HG02623 (cell line): ENCODE results near the gene PPP1R15B.

ENCODE experiments used
- ATAC-seq: cut with Tn5 transposase; IDR thresholded peaks from one replicate; pipeline ENCODE4 v1.9.1; 2021; ENCODE audit warnings: moderate library complexity; ENCODE audit not compliant: unreplicated experiment

Gene PPP1R15B

DNA sequence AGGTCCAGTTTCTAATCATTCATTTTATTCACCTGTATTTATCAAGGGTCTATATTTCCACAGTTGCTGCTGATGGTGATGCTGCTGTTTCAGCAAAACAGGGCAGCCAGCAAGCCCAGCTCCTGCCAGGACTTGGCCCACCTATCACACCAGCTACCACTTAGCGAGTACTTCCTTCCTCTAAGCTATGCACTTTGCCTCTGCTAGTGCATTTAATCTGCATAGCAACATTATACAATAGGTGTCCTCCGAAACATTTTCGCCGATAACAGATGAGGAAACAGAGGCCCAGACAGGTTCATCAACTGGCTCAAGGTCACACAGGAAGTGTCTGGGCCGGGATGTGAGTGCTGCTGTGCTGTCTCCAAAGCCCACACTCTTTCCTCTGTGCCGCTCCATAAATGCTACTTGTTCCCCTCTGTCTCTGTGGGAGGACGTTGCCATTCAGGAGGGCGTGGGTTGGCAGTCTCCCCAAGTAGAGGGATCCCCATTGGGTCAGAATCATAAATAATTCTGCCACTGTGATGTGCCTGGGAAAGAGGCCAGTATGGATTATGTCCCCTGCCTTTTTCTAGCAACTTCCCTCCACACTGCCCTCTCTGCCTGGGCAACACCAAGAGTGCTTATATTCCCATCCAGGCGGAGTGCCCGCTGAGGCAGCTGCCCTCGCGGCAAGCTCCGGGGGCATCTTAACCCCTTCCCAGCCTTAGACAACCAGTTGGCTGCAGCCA, 42.5 kb downstream of the PPP1R15B start:
- no peak for ATAC-seq

DNA sequence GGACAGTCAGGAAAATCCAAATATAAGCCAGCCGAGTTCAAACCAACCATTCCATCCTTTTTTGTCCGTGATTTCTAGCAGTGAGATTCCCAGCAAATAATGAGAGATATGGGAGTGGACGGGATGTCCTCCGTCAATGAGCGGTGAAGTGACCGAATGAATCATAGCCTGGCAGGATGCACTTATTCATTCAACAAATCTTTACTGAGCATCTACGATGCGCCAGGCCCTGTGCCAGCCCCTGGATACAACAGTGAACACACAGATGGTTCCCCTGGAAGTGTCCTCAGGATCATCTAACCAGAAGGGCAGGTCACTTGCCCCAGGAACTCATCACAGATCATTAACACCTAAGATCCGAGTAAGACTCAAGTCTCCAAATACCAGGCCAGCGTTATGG, 43.7 kb downstream of the PPP1R15B start:
- no peak for ATAC-seq

DNA sequence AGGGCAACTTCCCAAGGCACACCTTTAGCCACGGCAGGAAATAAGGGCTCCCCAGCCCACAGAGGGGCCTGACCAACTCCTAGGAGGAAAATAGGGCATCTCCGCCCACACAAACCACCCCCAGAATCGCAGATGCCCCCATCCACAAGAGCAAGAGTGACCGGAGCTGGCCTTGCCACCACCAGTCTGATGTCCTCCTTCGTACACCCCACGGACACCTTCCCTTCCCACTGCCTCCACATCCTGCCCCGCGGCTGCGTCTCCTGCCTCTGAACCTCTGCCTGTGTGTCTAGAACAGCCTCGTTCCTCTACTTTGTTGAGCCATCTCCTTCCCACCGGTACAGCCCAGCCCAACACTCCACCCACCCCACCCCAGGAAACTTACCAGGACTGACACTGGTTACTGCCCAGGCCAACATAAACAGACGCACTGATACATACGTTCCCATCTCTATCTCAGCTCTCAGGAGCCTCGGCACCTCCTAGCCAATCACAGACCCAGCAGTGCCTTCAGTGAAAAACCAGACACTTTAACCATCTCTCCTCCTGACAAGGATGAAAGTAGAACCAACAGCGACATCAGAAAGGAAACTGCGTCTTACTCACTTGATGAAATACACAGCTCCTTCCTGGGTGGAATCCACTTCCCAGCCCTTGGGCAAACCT, 44.3 kb downstream of the PPP1R15B start:
- ATAC-seq: no peak

DNA sequence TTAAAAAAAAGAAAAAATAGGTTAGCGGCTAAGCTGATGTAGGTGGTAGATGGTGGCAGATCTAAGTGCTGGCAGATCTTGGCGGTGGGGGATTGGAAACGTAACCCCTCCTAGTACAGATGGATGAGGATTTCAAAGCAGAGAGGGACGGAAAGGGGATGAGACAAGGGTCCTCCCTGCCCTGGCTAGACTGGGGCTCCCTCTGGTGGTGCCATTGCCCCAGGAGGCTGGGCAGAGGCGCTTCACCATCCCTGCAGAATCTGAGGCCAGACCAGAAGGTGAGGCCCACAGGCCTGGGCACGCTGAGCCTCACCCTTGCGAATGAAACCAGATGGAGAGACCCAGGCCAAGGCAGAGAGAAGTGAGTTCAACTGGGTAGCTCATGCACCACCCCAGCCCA, 44.9 kb downstream of the PPP1R15B start:
- no peak for ATAC-seq

DNA sequence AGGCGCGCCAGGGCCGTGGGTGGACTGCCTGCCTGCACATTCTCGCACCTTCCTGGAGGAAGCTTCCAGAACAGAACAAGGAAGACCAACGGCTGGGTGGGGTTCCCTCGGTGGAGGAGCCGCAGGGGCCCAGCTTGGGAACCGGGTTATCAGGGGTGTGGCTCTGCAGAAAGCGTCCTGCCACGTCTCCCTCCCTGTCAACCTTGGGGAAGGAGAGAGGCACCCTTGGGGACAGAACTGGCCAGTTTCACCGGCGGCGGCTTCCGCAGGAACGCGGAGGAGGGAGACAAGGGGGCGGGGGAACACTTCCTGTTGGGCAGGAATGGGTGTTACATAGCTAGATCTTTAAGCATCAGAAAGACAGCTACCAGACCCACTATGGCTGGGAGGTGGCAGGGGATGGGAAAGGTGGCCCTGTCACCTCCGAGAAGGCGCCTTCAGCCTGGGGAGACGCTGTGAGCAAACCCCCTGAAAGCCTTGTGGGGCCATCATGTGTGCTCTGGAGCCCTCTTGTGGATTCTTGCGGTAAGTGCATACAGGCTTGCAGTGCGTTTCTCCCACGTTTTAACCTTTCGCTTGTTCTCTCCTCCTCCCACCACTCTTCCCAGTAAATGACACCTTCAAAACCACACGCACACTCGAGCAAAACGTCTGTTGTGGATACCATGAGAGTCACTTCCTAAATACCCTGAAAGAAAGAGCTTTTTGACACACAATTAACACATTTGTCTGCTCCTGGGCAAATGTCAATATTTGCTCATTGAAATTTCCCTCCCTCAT, 48.1 kb downstream of the PPP1R15B start:
- peak; percentile 62 for ATAC-seq

DNA sequence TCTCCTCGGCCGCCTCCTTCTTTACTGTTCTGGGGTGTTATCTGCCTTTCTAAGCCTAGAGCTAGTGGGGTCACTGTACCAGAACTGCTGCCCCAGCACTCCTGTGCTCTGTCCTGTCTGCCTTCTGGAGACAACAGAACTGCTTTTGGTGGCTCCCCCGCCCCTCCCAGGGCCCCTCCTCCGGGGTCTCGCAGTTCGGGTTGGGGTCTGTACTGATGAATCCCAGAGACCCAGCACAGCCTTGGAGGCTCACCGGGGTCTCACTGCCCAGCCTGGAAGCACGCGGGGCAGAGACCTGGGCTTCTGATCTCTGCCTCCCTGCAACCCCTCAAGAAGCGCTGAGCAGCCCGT, 48.7 kb downstream of the PPP1R15B start:
- no peak for ATAC-seq

DNA sequence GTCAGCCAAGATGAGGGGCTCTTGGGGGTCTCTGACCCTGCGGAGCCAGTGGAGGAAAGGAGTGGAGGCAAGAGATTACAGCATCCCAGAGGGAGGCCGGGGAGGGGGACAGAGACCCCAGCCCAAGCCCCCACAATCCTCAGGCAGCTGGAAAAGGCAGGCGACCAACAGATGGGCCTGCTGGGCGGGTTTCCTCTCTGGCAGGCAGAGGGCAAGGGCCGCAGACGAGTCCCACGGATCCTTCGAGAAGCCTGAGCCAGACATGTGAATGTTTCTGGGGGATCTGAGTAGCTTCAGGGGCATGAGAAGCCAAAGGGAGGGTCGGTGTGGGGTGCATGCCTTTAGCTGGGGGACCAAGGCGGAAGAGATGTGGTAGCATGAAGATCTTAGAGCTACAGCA, 49.8 kb downstream of the PPP1R15B start:
- no peak for ATAC-seq

DNA sequence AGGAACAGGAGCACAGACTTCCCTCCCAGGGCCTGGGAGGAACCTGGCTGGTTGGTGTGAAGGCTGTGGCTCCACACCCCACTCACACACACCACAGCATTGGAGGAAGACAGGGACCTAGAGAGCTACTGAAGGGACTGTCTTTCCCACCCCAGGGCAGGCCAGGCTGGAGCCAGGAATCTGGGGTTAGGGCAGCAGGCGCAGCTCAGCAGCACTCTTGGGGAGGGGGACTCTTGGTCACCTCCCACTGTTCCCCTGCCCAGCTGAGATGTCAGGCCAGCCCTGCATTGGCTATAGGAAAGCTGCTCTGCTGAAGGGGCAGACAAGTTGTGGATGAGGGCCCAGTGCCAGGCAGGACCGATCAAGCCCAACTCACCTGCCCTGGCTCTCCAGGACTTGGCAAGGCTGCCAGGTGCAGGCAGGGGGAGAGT, 50.3 kb downstream of the PPP1R15B start:
- no peak for ATAC-seq

DNA sequence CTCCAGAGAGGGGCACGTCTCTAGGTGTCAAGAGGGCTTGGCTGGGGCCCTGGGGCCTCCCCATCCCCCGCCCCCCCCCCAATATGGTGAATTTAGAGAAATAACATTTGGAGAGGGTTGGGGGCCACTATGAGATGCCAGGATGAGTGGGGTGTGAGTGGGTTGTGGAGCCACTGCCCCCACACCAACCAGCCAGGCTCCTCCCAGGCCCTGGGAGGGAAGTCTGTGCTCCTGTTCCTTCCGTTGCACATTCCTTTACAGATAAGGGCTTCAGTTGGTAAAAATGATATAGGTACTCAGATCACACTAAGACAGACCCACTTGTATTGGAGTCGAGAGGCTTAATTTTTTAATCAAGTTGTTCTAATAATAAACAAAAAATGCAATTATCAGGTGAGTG, 51.3 kb downstream of the PPP1R15B start:
- ATAC-seq: no peak

DNA sequence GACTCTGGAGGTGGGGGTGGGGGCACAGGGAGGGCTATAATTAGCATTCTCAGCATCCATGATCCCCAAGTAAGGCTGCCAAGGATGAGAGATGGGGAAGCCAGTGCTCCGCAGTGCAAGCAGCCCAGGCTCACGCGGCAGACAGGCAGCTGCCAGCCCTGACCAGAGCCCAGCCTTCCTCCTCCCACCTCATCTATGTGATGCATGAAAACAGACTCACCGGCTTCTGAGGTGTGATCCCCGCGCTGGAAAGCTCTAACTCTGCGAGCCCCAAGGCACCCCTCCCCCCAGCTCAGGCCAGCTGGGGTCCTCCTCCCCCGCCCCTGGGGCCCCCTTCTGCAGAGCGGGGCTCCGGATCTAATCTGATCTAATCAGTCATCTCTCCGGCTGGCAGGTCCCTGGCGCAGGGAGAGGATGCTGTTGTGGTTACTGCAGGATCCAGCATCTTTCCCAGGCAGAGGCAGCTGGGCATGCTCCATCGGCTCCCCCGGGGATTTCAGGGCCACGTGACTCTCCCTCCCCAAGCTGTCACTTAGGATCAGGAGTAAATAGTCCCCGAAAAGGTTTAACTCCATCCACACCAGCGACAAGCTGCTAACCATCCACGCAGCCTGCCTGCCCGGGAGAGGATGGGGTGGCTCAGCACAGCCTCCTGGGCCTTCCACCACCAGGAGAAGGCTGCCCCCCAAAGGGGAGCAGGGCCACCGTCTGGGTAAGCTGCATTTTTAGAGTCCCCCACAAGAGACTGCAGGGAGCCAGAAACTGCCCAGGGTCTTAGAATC, 52.0 kb downstream of the PPP1R15B start, which contains the start of gene PLEKHA6:
PLEKHA6 (minus strand) TSS at position 456 of the 782 bp plus-strand sequence. CDS start 86,202 bp downstream, outside the sequence.
- ATAC-seq: no peak

DNA sequence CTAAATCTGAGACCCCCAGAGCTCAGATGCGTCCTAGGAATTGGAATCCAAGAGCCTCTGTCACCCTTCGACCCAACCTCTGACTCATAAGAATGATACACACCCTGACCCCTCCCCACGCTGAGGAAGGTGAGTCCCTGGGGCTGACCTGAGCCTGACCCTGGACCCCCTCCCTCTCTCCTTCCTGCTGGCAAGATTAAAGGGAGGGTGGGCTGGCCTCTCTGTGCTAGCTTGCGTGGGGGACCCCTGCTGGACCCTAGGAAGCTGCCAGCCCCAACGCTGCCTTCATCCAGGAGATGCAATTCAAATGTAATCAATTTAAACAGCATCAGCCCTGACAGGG, 52.5 kb downstream of the PPP1R15B start:
- no peak for ATAC-seq

DNA sequence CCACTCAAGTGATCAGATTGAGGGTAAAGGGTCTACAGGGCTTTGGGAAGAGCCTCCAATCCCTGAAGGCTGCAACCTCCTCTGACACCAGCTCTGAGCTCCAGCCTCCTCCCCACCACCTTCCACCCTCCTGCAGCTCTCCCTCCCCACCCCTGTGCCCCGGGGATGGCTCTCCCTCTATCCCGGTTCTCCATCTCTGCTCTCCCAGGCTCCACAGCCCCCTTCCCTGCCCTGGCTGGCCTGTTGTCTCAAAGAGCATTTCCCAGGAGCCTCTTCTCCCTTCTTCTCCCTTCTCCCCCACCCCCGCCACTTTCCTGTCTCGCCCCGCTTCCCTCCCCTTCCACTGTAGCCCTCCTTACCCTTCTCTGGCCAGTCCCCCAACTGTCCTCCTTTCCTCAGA, 53.0 kb downstream of the PPP1R15B start:
- ATAC-seq: no peak

DNA sequence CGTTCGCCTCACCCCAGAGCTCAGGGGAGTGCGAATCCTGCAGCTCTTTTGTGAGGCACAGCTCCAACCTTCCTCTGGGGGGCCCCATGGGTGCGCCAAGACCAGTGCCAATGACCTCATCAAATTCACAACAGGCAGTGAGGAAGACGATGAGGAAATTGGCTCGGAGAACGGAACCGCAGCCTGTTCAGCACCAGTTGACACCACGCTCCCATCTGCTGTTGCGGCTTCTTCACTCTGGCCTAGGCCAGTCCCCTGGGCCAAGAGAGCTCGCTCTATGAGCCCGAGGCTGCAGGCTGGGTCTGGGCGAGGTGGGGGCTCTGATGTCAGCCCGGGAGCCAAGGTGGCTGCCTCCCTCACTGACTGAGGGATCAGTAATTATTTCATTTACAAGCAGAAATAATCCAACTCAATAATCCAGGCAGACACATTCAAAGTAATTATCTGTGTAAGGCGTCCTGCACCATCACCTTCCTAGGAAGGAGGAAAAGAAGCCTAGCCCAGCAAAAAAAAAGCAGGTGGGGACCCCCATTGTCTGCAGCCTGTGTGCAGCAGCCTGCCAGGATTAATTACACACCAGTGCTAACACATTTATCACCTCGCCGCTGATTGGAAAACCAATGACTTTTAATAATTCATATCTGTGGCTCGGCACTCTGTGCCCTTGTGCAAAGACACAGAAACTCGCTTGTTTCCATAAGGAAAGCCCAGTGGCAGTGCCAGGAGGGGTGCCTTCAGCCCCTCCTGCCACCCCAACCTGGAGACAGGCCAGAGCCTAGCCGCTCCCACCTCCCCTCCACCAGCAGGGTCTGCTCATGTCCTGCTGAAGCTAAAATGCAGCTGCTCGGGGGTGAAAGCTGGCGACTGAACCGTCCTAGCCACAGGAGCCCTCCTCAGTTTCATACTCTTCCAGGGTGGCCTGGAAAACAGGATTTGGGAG, 53.8 kb downstream of the PPP1R15B start:
- ATAC-seq: no peak

DNA sequence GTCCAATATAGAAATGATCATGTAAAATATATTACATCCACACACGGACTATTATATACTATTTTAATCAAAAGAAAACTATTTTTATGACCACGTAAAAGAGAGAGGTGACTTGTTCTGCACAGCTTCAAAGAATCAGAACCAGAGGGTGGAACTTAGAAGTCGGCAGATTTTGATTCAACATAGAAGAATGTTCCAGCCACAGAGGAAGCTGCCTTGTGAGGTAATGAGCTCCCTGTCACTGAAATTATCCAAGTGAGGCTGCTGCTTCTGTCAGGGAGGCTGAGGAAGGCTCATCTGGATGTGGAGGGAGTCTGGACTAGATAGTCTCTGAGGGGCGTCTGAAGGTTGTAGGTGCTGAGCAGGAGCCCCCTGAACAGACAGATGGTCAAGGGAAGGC, 54.6 kb downstream of the PPP1R15B start:
- no peak for ATAC-seq

DNA sequence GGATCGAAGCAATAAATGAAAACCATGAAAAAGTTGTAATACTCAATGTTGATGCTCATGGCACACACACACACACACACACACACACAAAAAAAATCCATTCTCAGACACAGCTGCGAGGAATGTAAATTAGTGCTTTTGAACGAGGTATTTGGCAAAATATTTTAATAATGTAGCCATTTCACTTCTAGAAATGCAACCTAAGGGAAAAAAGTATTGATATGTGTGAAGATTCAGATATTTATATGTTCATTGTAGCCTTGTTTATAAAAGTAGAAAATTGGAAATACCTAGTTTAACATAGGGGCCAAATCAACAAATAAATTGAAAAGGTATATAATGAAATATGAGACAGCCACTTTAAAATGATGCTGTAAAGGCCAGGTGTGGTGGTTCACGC, 55.7 kb downstream of the PPP1R15B start:
- ATAC-seq: no peak

DNA sequence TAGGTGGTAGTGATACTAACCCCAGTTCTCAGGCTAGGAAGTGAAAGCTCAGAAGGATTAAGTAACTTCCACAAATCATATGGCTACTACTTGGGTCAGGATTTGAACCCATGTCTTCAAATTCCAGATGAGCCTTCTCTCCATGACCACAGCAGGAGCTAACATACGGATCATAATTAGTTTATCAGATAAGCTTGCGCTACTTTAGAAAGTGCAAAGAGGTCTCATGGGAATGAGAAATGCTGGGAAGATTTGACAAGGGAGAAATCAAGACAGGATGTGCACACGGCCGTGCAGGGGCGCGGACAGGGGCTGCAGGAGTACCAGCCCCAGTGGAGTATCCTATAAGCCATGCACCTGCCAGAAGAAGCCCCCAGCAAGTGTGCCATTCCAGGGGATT, 57.0 kb downstream of the PPP1R15B start:
- ATAC-seq: no peak
